Fibroblast of pulmonary artery (primary cell): Measurements from ENCODE around the gene UACA.
"Not testable (repeated sequence)": the region's sequence is repeated elsewhere in the genome, so short reads cannot be mapped to it uniquely, and the experiment has no call there.

Experiments
- DNase-seq: peaks from one replicate; pipeline ENCODE4 v3.0.0-alpha.2; 2010; ENCODE audit warnings: low read depth
- H3K4me3 ChIP-seq: replicated peaks from 2 replicates; pipeline ENCODE4 v1.5.1; 2011; ENCODE audit warnings: low read depth, mild to moderate bottlenecking, control low read depth, low read length, moderate library complexity
- TF ChIP-seq, protein P1 (sequence below): IDR thresholded peaks from 2 replicates; pipeline ENCODE4 v1.5.1; 2011; ENCODE audit warnings: mild to moderate bottlenecking, control low read depth, low read length, inconsistent platforms; ENCODE audit errors: missing control alignments

Gene UACA, protein sequence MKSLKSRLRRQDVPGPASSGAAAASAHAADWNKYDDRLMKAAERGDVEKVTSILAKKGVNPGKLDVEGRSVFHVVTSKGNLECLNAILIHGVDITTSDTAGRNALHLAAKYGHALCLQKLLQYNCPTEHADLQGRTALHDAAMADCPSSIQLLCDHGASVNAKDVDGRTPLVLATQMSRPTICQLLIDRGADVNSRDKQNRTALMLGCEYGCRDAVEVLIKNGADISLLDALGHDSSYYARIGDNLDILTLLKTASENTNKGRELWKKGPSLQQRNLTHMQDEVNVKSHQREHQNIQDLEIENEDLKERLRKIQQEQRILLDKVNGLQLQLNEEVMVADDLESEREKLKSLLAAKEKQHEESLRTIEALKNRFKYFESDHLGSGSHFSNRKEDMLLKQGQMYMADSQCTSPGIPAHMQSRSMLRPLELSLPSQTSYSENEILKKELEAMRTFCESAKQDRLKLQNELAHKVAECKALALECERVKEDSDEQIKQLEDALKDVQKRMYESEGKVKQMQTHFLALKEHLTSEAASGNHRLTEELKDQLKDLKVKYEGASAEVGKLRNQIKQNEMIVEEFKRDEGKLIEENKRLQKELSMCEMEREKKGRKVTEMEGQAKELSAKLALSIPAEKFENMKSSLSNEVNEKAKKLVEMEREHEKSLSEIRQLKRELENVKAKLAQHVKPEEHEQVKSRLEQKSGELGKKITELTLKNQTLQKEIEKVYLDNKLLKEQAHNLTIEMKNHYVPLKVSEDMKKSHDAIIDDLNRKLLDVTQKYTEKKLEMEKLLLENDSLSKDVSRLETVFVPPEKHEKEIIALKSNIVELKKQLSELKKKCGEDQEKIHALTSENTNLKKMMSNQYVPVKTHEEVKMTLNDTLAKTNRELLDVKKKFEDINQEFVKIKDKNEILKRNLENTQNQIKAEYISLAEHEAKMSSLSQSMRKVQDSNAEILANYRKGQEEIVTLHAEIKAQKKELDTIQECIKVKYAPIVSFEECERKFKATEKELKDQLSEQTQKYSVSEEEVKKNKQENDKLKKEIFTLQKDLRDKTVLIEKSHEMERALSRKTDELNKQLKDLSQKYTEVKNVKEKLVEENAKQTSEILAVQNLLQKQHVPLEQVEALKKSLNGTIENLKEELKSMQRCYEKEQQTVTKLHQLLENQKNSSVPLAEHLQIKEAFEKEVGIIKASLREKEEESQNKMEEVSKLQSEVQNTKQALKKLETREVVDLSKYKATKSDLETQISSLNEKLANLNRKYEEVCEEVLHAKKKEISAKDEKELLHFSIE (N-terminal part only)

DNA sequence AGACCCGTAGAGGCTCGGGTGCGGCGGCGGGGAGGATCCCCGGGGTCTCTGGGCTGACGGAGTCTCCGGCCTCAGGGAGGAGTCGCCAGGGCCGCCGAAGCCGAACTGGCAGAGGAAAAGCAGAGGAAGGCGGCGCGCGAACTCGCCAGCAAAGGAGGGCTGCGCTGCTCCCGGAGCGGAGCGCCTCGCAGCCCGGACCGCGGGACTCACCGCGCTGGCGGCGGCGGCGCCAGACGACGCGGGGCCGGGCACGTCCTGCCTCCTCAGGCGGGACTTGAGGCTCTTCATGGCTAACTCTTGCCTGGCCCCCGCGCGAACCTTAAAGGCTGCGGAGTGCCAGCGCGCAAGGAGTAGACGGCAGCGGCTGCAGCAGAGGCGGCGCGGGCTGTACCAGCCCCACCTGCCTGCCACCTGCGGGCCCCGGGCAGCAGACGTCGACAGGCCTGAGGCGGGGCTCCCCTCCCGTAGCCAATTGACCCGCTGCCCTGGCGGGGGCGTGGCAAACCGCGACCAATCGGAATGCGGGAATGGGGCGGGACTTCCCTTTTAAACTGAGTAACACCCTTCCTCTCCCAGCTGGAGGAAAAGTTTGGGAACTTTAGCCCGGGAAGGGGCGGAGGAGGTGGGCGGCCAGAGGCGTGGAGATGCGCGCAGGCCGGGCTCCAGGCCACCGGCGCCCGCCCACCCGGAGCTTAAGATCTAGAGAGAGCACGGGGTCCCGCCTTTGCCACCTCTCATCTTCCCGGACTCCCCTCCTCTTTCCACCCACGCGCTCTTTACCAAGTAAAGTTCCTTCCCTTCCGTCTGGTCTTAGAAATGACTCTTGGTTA, at the start of gene UACA:
UACA (minus strand) TSS at position 439 of the 830 bp plus-strand sequence; CDS start at position 288, 151 bp downstream.
- DNase-seq: peak; percentile 97
- TF ChIP-seq, protein P1, sequence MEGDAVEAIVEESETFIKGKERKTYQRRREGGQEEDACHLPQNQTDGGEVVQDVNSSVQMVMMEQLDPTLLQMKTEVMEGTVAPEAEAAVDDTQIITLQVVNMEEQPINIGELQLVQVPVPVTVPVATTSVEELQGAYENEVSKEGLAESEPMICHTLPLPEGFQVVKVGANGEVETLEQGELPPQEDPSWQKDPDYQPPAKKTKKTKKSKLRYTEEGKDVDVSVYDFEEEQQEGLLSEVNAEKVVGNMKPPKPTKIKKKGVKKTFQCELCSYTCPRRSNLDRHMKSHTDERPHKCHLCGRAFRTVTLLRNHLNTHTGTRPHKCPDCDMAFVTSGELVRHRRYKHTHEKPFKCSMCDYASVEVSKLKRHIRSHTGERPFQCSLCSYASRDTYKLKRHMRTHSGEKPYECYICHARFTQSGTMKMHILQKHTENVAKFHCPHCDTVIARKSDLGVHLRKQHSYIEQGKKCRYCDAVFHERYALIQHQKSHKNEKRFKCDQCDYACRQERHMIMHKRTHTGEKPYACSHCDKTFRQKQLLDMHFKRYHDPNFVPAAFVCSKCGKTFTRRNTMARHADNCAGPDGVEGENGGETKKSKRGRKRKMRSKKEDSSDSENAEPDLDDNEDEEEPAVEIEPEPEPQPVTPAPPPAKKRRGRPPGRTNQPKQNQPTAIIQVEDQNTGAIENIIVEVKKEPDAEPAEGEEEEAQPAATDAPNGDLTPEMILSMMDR: no peak
- peak within 1 kb of the TSS; percentile 85 for H3K4me3 ChIP-seq

DNA sequence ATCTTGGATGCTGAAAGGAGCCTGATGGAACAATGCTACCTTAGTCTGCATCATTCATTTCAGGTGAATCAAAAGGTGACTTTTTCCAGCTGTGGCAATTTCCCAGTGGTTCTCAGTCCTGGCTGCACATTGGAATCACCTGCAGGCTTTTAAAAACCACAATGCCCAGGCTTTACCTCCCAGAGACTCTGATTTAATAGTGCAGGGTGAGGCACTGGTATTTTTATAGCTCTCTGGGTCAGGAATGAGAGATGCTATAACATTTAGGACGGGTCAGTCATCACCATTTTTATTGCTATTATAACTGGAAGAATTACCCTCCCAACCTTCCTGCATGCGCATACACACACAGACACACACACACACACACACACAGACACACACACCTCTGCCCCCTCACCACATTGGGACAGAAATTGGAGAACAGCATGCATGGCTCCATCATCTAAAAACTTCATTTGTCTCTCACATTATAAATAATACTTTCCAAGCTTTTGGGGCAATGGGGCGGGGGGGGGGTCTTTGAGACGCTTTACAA, 49.5 kb upstream of the UACA start:
- no peak for DNase-seq
- TF ChIP-seq, protein P1: no peak
- H3K4me3 ChIP-seq: no peak overlapping the region

DNA sequence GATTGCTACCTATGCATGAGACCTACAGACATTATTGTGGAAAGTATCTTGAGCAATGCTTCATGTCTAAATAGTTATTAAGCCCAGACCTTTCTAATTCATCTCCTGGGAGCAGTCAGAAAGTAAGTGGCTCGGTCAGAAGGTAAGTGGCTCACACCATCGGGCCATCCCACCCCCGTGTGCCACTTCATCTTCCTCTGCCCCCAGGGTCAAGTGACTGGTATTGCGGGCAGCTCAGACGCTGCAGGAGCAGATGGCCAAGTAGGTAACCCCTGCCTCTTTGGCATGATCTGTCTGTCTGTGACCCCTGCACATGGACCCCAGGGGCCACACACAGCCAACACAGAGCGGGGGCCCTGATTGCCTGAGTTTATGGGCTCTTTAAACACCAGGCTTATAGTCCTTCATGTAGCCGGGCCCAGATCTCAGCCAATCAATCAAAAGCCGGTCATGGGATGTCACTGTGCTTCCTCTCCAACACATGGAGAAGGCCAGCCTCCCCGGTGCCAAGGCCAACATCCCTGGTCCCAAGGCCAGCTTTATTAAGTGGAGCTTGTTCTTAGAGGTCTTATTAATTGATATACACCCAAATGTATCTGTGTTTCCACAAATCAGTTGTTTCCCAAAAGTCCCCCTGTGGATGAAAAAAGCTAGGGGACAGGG, 47.7 kb upstream of the UACA start:
- no peak overlapping the region for H3K4me3 ChIP-seq
- DNase-seq: no peak
- TF ChIP-seq, protein P1: no peak

DNA sequence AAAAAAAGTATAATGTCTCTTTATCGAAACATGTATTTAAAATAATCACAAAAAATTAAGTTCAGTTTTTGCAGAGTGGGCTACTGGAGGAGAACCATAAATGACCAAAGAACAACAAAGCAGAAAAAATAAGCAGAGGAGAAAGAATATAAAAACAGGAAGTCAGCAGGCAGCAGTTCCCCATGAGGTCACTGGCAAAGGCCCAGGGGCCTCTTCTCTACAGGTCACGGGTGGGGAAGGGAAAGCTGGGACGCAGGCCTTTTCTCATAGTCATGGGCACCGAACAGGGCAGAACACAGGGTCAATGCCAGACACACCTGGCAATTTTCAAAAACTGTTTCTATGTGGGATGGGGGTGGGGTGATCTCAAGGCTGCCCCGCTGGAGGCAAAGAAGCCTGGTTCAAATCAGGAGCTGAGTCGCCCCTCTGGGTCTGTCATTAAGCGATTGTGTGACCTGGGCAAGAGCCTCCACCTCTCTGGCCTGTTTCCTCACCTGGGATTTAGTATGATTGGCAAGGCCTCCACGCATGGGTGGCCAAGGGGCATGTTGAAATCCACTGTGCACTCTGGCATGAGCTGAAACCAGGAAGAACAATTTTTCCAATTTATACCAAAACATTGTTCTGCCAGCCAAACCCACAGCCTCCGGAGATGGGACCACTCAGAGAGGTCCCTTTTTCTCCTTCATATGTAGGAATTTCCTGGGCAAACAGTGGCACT, 43.8 kb upstream of the UACA start:
- no peak overlapping the region for H3K4me3 ChIP-seq
- TF ChIP-seq, protein P1: no peak
- peak; percentile 57 for DNase-seq

DNA sequence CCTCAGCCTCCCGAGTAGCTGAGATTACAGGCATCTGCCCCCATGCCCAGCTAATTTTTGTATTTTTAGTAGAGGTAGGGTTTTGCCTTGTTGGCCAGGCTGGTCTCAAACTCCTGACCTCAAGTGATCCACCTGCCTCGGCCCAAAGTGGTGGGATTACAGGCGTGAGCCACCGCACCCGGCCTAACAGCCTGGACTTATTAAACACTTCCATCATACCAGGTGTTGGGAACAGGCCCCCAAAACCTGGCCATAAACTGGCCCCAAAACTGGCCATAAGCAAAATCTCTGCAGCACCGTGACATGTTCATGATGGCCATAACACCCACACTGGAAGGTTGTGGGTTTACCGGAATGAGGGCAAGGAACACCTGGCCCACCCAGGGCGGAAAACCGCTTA, 41.0 kb upstream of the UACA start:
- DNase-seq, H3K4me3 ChIP-seq: not testable (repeated sequence)

DNA sequence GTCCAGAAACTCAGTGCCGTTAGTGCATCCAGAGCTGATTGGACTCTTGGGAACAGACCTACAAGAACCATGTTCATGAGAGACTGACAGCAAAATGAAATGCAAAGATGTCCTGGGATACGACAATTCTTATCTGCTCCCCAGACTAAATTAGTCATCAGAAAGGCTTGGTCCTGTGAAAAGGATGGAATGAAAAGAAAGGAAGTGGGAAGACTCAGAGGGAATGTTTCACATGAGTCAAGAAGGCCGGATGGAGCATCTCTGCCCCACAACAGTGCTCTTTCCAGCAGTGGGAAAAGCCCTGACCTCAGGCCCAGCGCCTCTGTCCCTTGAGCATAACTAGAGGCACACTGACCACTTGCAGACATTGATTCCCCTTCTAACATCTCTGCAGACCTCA, 39.3 kb upstream of the UACA start:
- no peak overlapping the region for H3K4me3 ChIP-seq
- peak; percentile 62 for DNase-seq
- TF ChIP-seq, protein P1: no peak
